ENCODE measurements around the gene MBD4.

GRCh38 chr3:129442947-129443346 is 3.2 kb upstream of the MBD4 start:
- TF ChIP-seq CTCF (IDR thresholded peaks at IDR 0.05 in 4 of 5, conservative IDR thresholded peaks at IDR 0.05 in 1 of 5) (no peak), POLR2A (IDR thresholded peaks at IDR 0.05) (no peak)
